HepG2 (cell line): ENCODE measurements around the gene BRSK2. TPM values are rescaled to one million over a fixed set of nuclear protein-coding genes. Genes with fewer than 3 reads are reported as not detected.

Source experiments
- ATAC-seq: fragments of 200-7000 bp; cut with Tn5 transposase; 3 replicates; pipeline ENCODE4 v1.9.1; 2020; ENCODE audit warnings: mild to moderate bottlenecking, moderate library complexity
- BruUV-seq: library from RNA; stranded (reverse); fragments of 400-500 nt; replicated peaks from 2 replicates; lab custom pipeline; 2021; lab: Mats Ljungman, UMichigan
- CTCF ChIA-PET: fragments of 300-600 bp; formaldehyde crosslinking; extraction: SDS; loops from one replicate; lab custom pipeline; 2021; ENCODE audit warnings: low total read pairs, inconsistent platforms, low intra/inter-chr PET ratio; lab: Yijun Ruan, JAX
- POLR2A ChIA-PET: fragments of 350-600 bp; sonication (Branson Sonifier 250); formaldehyde crosslinking; loops from one replicate; lab custom pipeline; 2020; ENCODE audit warnings: antibody characterized with exemption, inconsistent platforms; lab: Yijun Ruan, JAX
- DNase-seq: peaks from one replicate; pipeline ENCODE4 v3.0.0-alpha.2; 2015; ENCODE audit warnings: low spot score
- FAIRE-seq: peaks from 3 replicates; lab custom pipeline; 2011; peaks lifted over from hg19 to GRCh38; lab: Jason Lieb, UNC
- H2AFZ ChIP-seq: one replicate; pipeline ENCODE4 v1.6.1; 2011; ENCODE audit warnings: low read length, inconsistent platforms
- H3K27ac ChIP-seq: fragments of 300-600 bp; 3 replicates; pipeline ENCODE4 v1.8.0; 2011; ENCODE audit warnings: mixed run types, mild to moderate bottlenecking, mixed read lengths, low read length, inconsistent platforms; ENCODE audit not compliant: insufficient read depth; ENCODE audit errors: extremely low read length
- H3K27me3 ChIP-seq, 2 experiments: fragments of 200-600 bp in 1 of 2; 2 replicates in 1 of 2; 3 replicates in 1 of 2; pipeline versions ENCODE4 v1.6.0 to v1.8.0; 2011; ENCODE audit warnings: low read length in 2 of 2, mild to moderate bottlenecking in 2 of 2, moderate library complexity in 2 of 2, inconsistent platforms in 1 of 2; ENCODE audit not compliant: insufficient read depth in 2 of 2, control insufficient read depth in 1 of 2
- H3K36me3 ChIP-seq, 2 experiments: fragments of 200-600 bp in 1 of 2; replicated peaks in 1 of 2; 2 replicates in 1 of 2; 3 replicates in 1 of 2; pipeline versions ENCODE4 v1.5.1 to v1.8.0; 2011; ENCODE audit warnings: low read length in 2 of 2, inconsistent platforms in 1 of 2; ENCODE audit not compliant: insufficient read depth in 2 of 2, control insufficient read depth in 1 of 2
- H3K4me1 ChIP-seq: 2 replicates; pipeline ENCODE4 v1.5.1; 2012; ENCODE audit warnings: low read length, inconsistent platforms; ENCODE audit not compliant: insufficient read depth
- H3K4me2 ChIP-seq: 2 replicates; pipeline ENCODE4 v1.6.0; 2011; ENCODE audit warnings: low read depth, low read length, inconsistent platforms
- H3K4me3 ChIP-seq, 3 experiments: fragments of 200-600 bp in 1 of 3; sonication (generic), shearing (Covaris generic) in 1 of 3; replicated peaks in 1 of 3; 2 replicates each; pipeline ENCODE4 v1.5.1; 2011 to 2016; ENCODE audit warnings: low read length in 3 of 3, inconsistent platforms in 2 of 3, low read depth in 2 of 3, mild to moderate bottlenecking in 2 of 3, control low read depth in 1 of 3, mixed read lengths in 1 of 3; ENCODE audit not compliant: insufficient read depth in 1 of 3
- H3K79me2 ChIP-seq: one replicate; pipeline ENCODE4 v1.6.1; 2011; ENCODE audit warnings: low read length, inconsistent platforms; ENCODE audit not compliant: insufficient read depth
- H3K9ac ChIP-seq: 2 replicates; pipeline ENCODE4 v1.6.0; 2011; ENCODE audit warnings: mild to moderate bottlenecking, low read depth, low read length, inconsistent platforms; ENCODE audit not compliant: insufficient read depth
- H3K9me3 ChIP-seq: 2 replicates; pipeline ENCODE4 v1.5.1; 2012; ENCODE audit warnings: mild to moderate bottlenecking, low read length
- H4K20me1 ChIP-seq: 2 replicates; pipeline ENCODE4 v1.6.0; 2011; ENCODE audit warnings: inconsistent platforms, mild to moderate bottlenecking, low read length, moderate library complexity; ENCODE audit not compliant: insufficient read depth
- ADNP ChIP-seq: sonication (generic); formaldehyde crosslinking; IDR thresholded peaks from 2 replicates; pipeline ENCODE4 v1.4.0; 2020; ENCODE audit warnings: missing genetic modification reagents
- AGO1 ChIP-seq: fragments of 200-400 bp; formaldehyde crosslinking; IDR thresholded peaks from 2 replicates; pipeline ENCODE4 v1.6.1; 2017; ENCODE audit warnings: mild to moderate bottlenecking, low read depth, low read length, moderate library complexity; ENCODE audit not compliant: poor library complexity, severe bottlenecking
- ARNT ChIP-seq: fragments of 450-650 bp; IDR thresholded peaks from 2 replicates; pipeline ENCODE4 v1.6.1; 2017
- ATF5 ChIP-seq: sonication (generic); formaldehyde crosslinking; IDR thresholded peaks from 2 replicates; pipeline ENCODE4 v1.4.0; 2020; ENCODE audit warnings: mild to moderate bottlenecking, low read depth, missing genetic modification reagents
- ERF ChIP-seq: IDR thresholded peaks from 2 replicates; pipeline ENCODE4 v1.6.1; 2018; ENCODE audit warnings: missing biosample characterization, missing genetic modification reagents
- HOMEZ ChIP-seq: IDR thresholded peaks from 2 replicates; pipeline ENCODE4 v1.6.1; 2016; ENCODE audit warnings: low read depth
- KAT2B ChIP-seq: fragments of 150-350 bp; IDR thresholded peaks from 2 replicates; pipeline ENCODE4 v1.6.1; 2014; ENCODE audit warnings: low read depth, low read length, borderline replicate concordance
- KAT7 ChIP-seq: IDR thresholded peaks from 2 replicates; pipeline ENCODE4 v1.6.1; 2018; ENCODE audit warnings: borderline replicate concordance, missing compliant biosample characterization
- KMT2A ChIP-seq: sonication (generic); formaldehyde crosslinking; IDR thresholded peaks from 2 replicates; pipeline ENCODE4 v1.4.0; 2020; ENCODE audit warnings: missing genetic modification reagents
- MAFG ChIP-seq: sonication (generic); formaldehyde crosslinking; IDR thresholded peaks from 2 replicates; pipeline ENCODE4 v1.5.1; 2020; ENCODE audit warnings: mild to moderate bottlenecking, missing genetic modification reagents
- SMAD9 ChIP-seq: sonication (generic); formaldehyde crosslinking; IDR thresholded peaks from 2 replicates; pipeline ENCODE4 v1.5.1; 2020; ENCODE audit warnings: mild to moderate bottlenecking, missing genetic modification reagents
- SMC3 ChIP-seq: IDR thresholded peaks from 2 replicates; pipeline ENCODE4 v1.6.1; 2011; ENCODE audit warnings: low read length, improper control_type of control experiment
- SP5 ChIP-seq: IDR thresholded peaks from 2 replicates; pipeline ENCODE4 v1.6.1; 2016; ENCODE audit warnings: low read depth, borderline replicate concordance
- TMF1 ChIP-seq: sonication (generic); formaldehyde crosslinking; IDR thresholded peaks from 2 replicates; pipeline ENCODE4 v1.8.1; 2022; ENCODE audit warnings: low read depth, missing genetic modification reagents
- U2AF2 ChIP-seq: fragments of 200-400 bp; formaldehyde crosslinking; IDR thresholded peaks from 2 replicates; pipeline ENCODE4 v1.6.1; 2017; ENCODE audit warnings: low read depth, mild to moderate bottlenecking, low read length
- ZNF160 ChIP-seq: sonication (generic); formaldehyde crosslinking; IDR thresholded peaks from 2 replicates; pipeline ENCODE4 v1.8.0; 2022; ENCODE audit warnings: mild to moderate bottlenecking, inconsistent platforms, missing genetic modification reagents
- ZNF609 ChIP-seq: sonication (generic); formaldehyde crosslinking; IDR thresholded peaks from 2 replicates; pipeline ENCODE4 v1.4.0; 2020; ENCODE audit warnings: mild to moderate bottlenecking, missing genetic modification reagents, borderline replicate concordance
- WGBS: methylation state at CpG from one replicate; pipeline ENCODE4 v1.1.6; 2017; ENCODE audit warnings: low lambda C conversion rate; 5-methylcytosine and 5-hydroxymethylcytosine counted together
- in situ Hi-C: cut with HindIII; loops from 2 replicates; pipeline ENCODE4 v1.10.0; 2017; ENCODE audit warnings: low pct_unique_long_range_greater_than_20kb; ENCODE audit not compliant: extremely low pct_ligation_motif_present
- intact Hi-C: fragments of 100-400 bp; cut with micrococcal nuclease; formaldehyde crosslinking; loops from one replicate; pipeline ENCODE4 v1.10.0; 2022; ENCODE audit not compliant: unreplicated experiment
- polyA plus RNA-seq, 8 experiments: library from polyadenylated mRNA; depleted of rRNA in 3 of 8; stranded (reverse) in 7 of 8; unstranded in 1 of 8; fragments of >200 nt; fragmentation: Illumina TruSeq in 4 of 8; extraction: Trizol in 4 of 8; gene quantifications; 2 replicates each; pipeline versions ENCODE4 v1.2.1 to v1.2.3, GENCODE V29; 2011 to 2016; ENCODE audit warnings: low read depth in 4 of 8, missing spikeins in 1 of 8, mixed read lengths in 1 of 8; ENCODE audit not compliant: insufficient read depth in 1 of 8
- total RNA-seq, 5 experiments: library from RNA; depleted of rRNA; stranded (reverse); fragments of >200 nt; fragmentation: Illumina TruSeq; extraction: Trizol; gene quantifications; 2 replicates each; pipeline ENCODE4 v1.2.3, GENCODE V29; 2016; ENCODE audit warnings: low read depth in 1 of 5

The BRSK2 gene
- total and polyA plus RNA-seq, 2 of the 13 experiments (the other 11 are each of a cell fraction or from before 2014, with no cell fraction given) = 0.74 to 1.1 TPM

- Histone ChIP-seq H3K9me3 (no peaks in the 10 kb centered on the region), H3K36me3 (no peaks in the 10 kb centered on the region), H2AFZ (no peak overlapping the region), H3K27me3 (peaks cover 6 to 28% of the 10 kb centered on the region in 2 experiments; a peak in 4 of 5 replicates), H4K20me1 (peaks cover 5% of the 10 kb centered on the region; the same call in 1 of the 2 replicates), H3K4me3 (no peak overlapping the region), H3K4me2 (no peak overlapping the region), H3K79me2 (no peaks in the 10 kb centered on the region), H3K27ac (no peak overlapping the region), H3K9ac (no peak overlapping the region), H3K4me1 (no peaks in the 10 kb centered on the region)
- in situ Hi-C loops = no loop called here
- intact Hi-C loops = no loop called here
- no peak for ATAC-seq
- TF ChIP-seq MAFG (CRISPR knock-in tag) (no peak), ZNF160 (CRISPR knock-in tag) (no peak), TMF1 (CRISPR knock-in tag) (no peak), ZNF609 (CRISPR knock-in tag) (no peak), SMC3 (no peak), KAT2B (no peak), KAT7 (CRISPR knock-in tag) (no peak), ERF (CRISPR knock-in tag) (no peak), ATF5 (no peak), AGO1 (no peak), ADNP (CRISPR knock-in tag) (no peak), KMT2A (CRISPR knock-in tag) (no peak), U2AF2 (no peak), ARNT (no peak), SP5 (CRISPR knock-in tag) (no peak), HOMEZ (CRISPR knock-in tag) (no peak), SMAD9 (no peak)
- FAIRE-seq = no peak
- BruUV-seq = no TSS peak
- no peak for DNase-seq
- ChIA-PET CTCF (no interaction called here), POLR2A (no interaction called here)
- 25% methylated on average over 5 of the region's 28 CpGs for WGBS
Observed at GRCh38 chr11:1442807-1443366, 53.2 kb downstream of the BRSK2 start.
